Vagina (tissue), 2 donors: ENCODE results near the gene RAB8B.

Experiments
- POLR2A ChIP-seq, 2 donors: fragments of 450-650 bp; IDR thresholded peaks; one replicate each; pipeline ENCODE4 v1.6.1; 2017; ENCODE audit warnings: antibody characterized with exemption in 2 of 2, mild to moderate bottlenecking in 2 of 2, moderate library complexity in 2 of 2
- POLR2AphosphoS5 ChIP-seq, 2 donors: sonication (generic); formaldehyde crosslinking; IDR thresholded peaks; one replicate each; pipeline ENCODE4 v1.9.0; 2017; ENCODE audit warnings: antibody characterized with exemption in 2 of 2, mild to moderate bottlenecking in 2 of 2, low read depth in 1 of 2; ENCODE audit not compliant: insufficient read depth in 1 of 2
- TF ChIP-seq, protein P1 (sequence below), 3 experiments: fragments of 450-650 bp in 2 of 3; fragments of 200-600 bp in 1 of 3; sonication (generic) in 1 of 3; IDR thresholded peaks; one replicate each; pipeline ENCODE4 v1.5.1; 2017 to 2019; ENCODE audit warnings: antibody characterized with exemption in 3 of 3, mild to moderate bottlenecking in 2 of 3, moderate library complexity in 2 of 3

DNA sequence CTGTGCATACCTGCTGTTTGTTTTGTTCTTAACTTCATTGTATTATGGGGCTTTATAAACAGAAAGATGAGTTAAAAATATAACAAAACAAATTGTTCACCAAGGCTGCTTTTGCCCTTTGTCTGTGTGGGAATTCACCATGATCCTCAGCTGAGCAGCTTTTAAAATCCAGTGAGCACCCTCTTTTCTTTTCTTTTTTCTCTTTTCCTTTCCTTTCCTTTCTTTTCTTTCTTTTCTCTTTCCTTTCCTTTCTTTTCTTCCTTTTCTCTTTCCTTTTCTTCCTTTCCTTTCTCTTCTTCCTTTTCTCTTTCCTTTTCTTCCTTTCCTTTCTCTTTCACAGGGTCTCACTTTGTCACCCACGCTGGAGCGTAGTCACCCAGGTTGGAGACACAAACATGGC lies 38.3 kb downstream of the RAB8B start:
- TF ChIP-seq, protein P1, sequence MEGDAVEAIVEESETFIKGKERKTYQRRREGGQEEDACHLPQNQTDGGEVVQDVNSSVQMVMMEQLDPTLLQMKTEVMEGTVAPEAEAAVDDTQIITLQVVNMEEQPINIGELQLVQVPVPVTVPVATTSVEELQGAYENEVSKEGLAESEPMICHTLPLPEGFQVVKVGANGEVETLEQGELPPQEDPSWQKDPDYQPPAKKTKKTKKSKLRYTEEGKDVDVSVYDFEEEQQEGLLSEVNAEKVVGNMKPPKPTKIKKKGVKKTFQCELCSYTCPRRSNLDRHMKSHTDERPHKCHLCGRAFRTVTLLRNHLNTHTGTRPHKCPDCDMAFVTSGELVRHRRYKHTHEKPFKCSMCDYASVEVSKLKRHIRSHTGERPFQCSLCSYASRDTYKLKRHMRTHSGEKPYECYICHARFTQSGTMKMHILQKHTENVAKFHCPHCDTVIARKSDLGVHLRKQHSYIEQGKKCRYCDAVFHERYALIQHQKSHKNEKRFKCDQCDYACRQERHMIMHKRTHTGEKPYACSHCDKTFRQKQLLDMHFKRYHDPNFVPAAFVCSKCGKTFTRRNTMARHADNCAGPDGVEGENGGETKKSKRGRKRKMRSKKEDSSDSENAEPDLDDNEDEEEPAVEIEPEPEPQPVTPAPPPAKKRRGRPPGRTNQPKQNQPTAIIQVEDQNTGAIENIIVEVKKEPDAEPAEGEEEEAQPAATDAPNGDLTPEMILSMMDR (IDR thresholded peaks at IDR 0.05): no peak
- no peak for TF ChIP-seq POLR2AphosphoS5 (IDR thresholded peaks at IDR 0.05; ENCODE audit: insufficient read depth in 1 of 2, low read depth in 1 of 2)
- no peak for TF ChIP-seq POLR2A (IDR thresholded peaks at IDR 0.05)
